ENCODE results near the gene CEACAM19.

- TF ChIP-seq CTCF (IDR thresholded peaks at IDR 0.05) (no peak), POLR2A (IDR thresholded peaks at IDR 0.05) (no peak)
Measured at GRCh38 chr19:44628793-44629192, 42.5 kb upstream of the CEACAM19 start.

Data from heart left ventricle (tissue), 13 donors.